SJCRH30 (cell line): ENCODE data around the gene KPNA1. TPM values are rescaled to one million over a fixed set of nuclear protein-coding genes. Genes with fewer than 3 reads are reported as not detected.
"Not testable (repeated sequence)": the region's sequence is repeated elsewhere in the genome, so short reads cannot be mapped to it uniquely, and the experiment has no call there.

Experiments
- DNase-seq, 2 experiments: peaks; one replicate each; pipeline ENCODE4 v3.0.0-alpha.2; 2015 to 2020
- H3K27ac ChIP-seq: fragments of 250-450 bp; sonication (Bioruptor Pico); 2 replicates; pipeline ENCODE4 v1.5.1; 2020; ENCODE audit warnings: mild to moderate bottlenecking, moderate library complexity
- H3K27me3 ChIP-seq: fragments of 250-450 bp; sonication (Bioruptor Pico); 2 replicates; pipeline ENCODE4 v1.5.1; 2020; ENCODE audit warnings: mild to moderate bottlenecking, moderate library complexity
- H3K36me3 ChIP-seq: fragments of 250-450 bp; sonication (Bioruptor Pico); 2 replicates; pipeline ENCODE4 v1.5.1; 2020; ENCODE audit warnings: mild to moderate bottlenecking, moderate library complexity
- H3K4me1 ChIP-seq: fragments of 250-450 bp; sonication (Bioruptor Pico); 2 replicates; pipeline ENCODE4 v1.5.1; 2020; ENCODE audit warnings: mild to moderate bottlenecking, moderate library complexity
- H3K4me3 ChIP-seq: fragments of 250-450 bp; sonication (Bioruptor Pico); 2 replicates; pipeline ENCODE4 v1.5.1; 2020; ENCODE audit warnings: mild to moderate bottlenecking, moderate library complexity
- H3K9me3 ChIP-seq: fragments of 250-450 bp; sonication (Bioruptor Pico); replicated peaks from 2 replicates; pipeline ENCODE4 v1.5.1; 2020; ENCODE audit warnings: mild to moderate bottlenecking, moderate library complexity
- total RNA-seq: library from RNA; depleted of rRNA; stranded (reverse); fragments of >200 nt; shearing (Covaris generic); gene quantifications from 2 replicates; pipeline ENCODE4 v1.2.3, GENCODE V29; 2014

Gene KPNA1
- total RNA-seq, 1 experiment from 2014 or later, result 43.6 TPM

- not testable (repeated sequence) for H3K27me3 ChIP-seq, H3K9me3 ChIP-seq, H3K4me3 ChIP-seq, H3K36me3 ChIP-seq, DNase-seq, H3K27ac ChIP-seq, H3K4me1 ChIP-seq
These were observed 5.8 kb downstream of the KPNA1 start for GRCh38 chr3:122508944-122509343.

- no peaks in the 10 kb centered on the region for H3K9me3 ChIP-seq
- peaks cover 11% of the 10 kb centered on the region for H3K36me3 ChIP-seq
- H3K27ac ChIP-seq, result no peak overlapping the region
- DNase-seq, result no peak
- no peak overlapping the region for H3K4me3 ChIP-seq
- 0 out of 2 replicates have a peak, but pooled peaks cover 5% of the 10 kb centered on the region for H3K4me1 ChIP-seq
- H3K27me3 ChIP-seq, result no peaks in the 10 kb centered on the region
These were observed 6.4 kb downstream of the KPNA1 start for GRCh38 chr3:122508135-122508914.

GRCh38 chr3:122506450-122506849 is 8.3 kb downstream of the KPNA1 start:
- no peaks in the 10 kb centered on the region for H3K27me3 ChIP-seq
- H3K4me1 ChIP-seq, result no peaks in the 10 kb centered on the region; the same call in 1 of the 2 replicates
- no peak for DNase-seq
- peaks cover 7% of the 10 kb centered on the region; the same call in 1 of the 2 replicates for H3K36me3 ChIP-seq
- H3K27ac ChIP-seq, result no peak overlapping the region
- no peaks in the 10 kb centered on the region for H3K9me3 ChIP-seq
- H3K4me3 ChIP-seq, result no peak overlapping the region

- Histone ChIP-seq H3K9me3 (no peaks in the 10 kb centered on the region), H3K27me3 (no peaks in the 10 kb centered on the region)
These were observed 9.1 kb downstream of the KPNA1 start for GRCh38 chr3:122505676-122506075.

GRCh38 chr3:122502941-122503340 is 11.8 kb downstream of the KPNA1 start:
- Histone ChIP-seq H3K27ac (no peak overlapping the region), H3K4me3 (no peak overlapping the region), H3K4me1 (peaks cover 4% of the 10 kb centered on the region; the same call in 1 of the 2 replicates), H3K27me3 (no peaks in the 10 kb centered on the region), H3K36me3 (0 out of 2 replicates have a peak, but pooled peaks cover 4% of the 10 kb centered on the region), H3K9me3 (no peaks in the 10 kb centered on the region; the same call in 1 of the 2 replicates)
- no peak for DNase-seq

More at GRCh38 chr3:122505676-122506075, 9.1 kb downstream of the KPNA1 start:
- no peaks in the 10 kb centered on the region; the same call in 1 of the 2 replicates for H3K4me1 ChIP-seq
- DNase-seq, result no peak
- H3K36me3 ChIP-seq, result peaks cover 7% of the 10 kb centered on the region; the same call in 1 of the 2 replicates
- H3K4me3 ChIP-seq, result no peak overlapping the region
- H3K27ac ChIP-seq, result no peak overlapping the region

GRCh38 chr3:122502139-122502538 is 12.6 kb downstream of the KPNA1 start:
- peaks cover 11% of the 10 kb centered on the region; the same call in 1 of the 2 replicates for H3K4me1 ChIP-seq
- H3K4me3 ChIP-seq, result no peak overlapping the region
- no peak for DNase-seq
- no peak overlapping the region for H3K27ac ChIP-seq
- 0 out of 2 replicates have a peak, but pooled peaks cover 6% of the 10 kb centered on the region for H3K36me3 ChIP-seq
- H3K27me3 ChIP-seq, result no peaks in the 10 kb centered on the region
- H3K9me3 ChIP-seq, result no peaks in the 10 kb centered on the region; the same call in 1 of the 2 replicates

- H3K27me3 ChIP-seq, H3K4me3 ChIP-seq, DNase-seq, H3K27ac ChIP-seq, H3K9me3 ChIP-seq: not testable (repeated sequence)
- H3K4me1 ChIP-seq, result peaks cover 14% of the 10 kb centered on the region; the same call in 1 of the 2 replicates
- H3K36me3 ChIP-seq, result peaks cover 15% of the 10 kb centered on the region
These were observed 13.8 kb downstream of the KPNA1 start for GRCh38 chr3:122500964-122501363.

GRCh38 chr3:122498152-122498551 is 16.6 kb downstream of the KPNA1 start:
- Histone ChIP-seq H3K36me3 (peaks cover 32% of the 10 kb centered on the region), H3K27ac (no peak overlapping the region), H3K4me1 (peaks cover 19% of the 10 kb centered on the region; the same call in 1 of the 2 replicates), H3K27me3 (no peaks in the 10 kb centered on the region), H3K4me3 (no peak overlapping the region), H3K9me3 (no peaks in the 10 kb centered on the region; the same call in 1 of the 2 replicates)
- peak in 1 of 2 experiments; percentile 17 for DNase-seq

- H3K4me1 ChIP-seq, result peaks cover 21% of the 10 kb centered on the region; the same call in 1 of the 2 replicates
- no peaks in the 10 kb centered on the region; the same call in 1 of the 2 replicates for H3K9me3 ChIP-seq
- peak in 1 of 2 experiments; percentile 45 for DNase-seq
- no peak overlapping the region for H3K27ac ChIP-seq
- H3K4me3 ChIP-seq, result no peak overlapping the region
- peaks cover 38% of the 10 kb centered on the region for H3K36me3 ChIP-seq
- no peaks in the 10 kb centered on the region for H3K27me3 ChIP-seq
These were observed 17.3 kb downstream of the KPNA1 start for GRCh38 chr3:122497425-122497824.

GRCh38 chr3:122496508-122496907 is 18.2 kb downstream of the KPNA1 start:
- H3K27ac ChIP-seq, result no peak overlapping the region
- peaks cover 21% of the 10 kb centered on the region; the same call in 1 of the 2 replicates for H3K4me1 ChIP-seq
- peaks cover 39% of the 10 kb centered on the region for H3K36me3 ChIP-seq
- no peak for DNase-seq
- H3K9me3 ChIP-seq, result no peaks in the 10 kb centered on the region; the same call in 1 of the 2 replicates
- H3K27me3 ChIP-seq, result no peaks in the 10 kb centered on the region
- H3K4me3 ChIP-seq, result no peak overlapping the region

- H3K4me1 ChIP-seq, result peaks cover 21% of the 10 kb centered on the region; the same call in 1 of the 2 replicates
- H3K36me3 ChIP-seq, result peaks cover 52% of the 10 kb centered on the region
- H3K27me3 ChIP-seq, result no peaks in the 10 kb centered on the region
- peak; percentile 16 to 61 for DNase-seq
- no peak overlapping the region for H3K4me3 ChIP-seq
- H3K27ac ChIP-seq, result no peak overlapping the region
- no peaks in the 10 kb centered on the region for H3K9me3 ChIP-seq
These were observed 21.4 kb downstream of the KPNA1 start for GRCh38 chr3:122493296-122493695.

- Histone ChIP-seq H3K4me1 (peaks cover 9% of the 10 kb centered on the region; the same call in 1 of the 2 replicates), H3K36me3 (peaks cover 33% of the 10 kb centered on the region), H3K27ac (no peak overlapping the region), H3K4me3 (no peak overlapping the region), H3K27me3 (no peaks in the 10 kb centered on the region), H3K9me3 (no peaks in the 10 kb centered on the region)
- DNase-seq, result no peak
These were observed 26.3 kb downstream of the KPNA1 start for GRCh38 chr3:122488262-122488973.

GRCh38 chr3:122484985-122485384 is 29.8 kb downstream of the KPNA1 start:
- H3K27me3 ChIP-seq, result no peaks in the 10 kb centered on the region

GRCh38 chr3:122481390-122481789 is 33.3 kb downstream of the KPNA1 start:
- Histone ChIP-seq H3K27ac (no peak overlapping the region), H3K36me3 (peaks cover 6% of the 10 kb centered on the region), H3K27me3 (no peaks in the 10 kb centered on the region), H3K4me1 (peaks cover 10% of the 10 kb centered on the region), H3K9me3 (no peaks in the 10 kb centered on the region), H3K4me3 (no peak overlapping the region)
- no peak for DNase-seq

More at GRCh38 chr3:122484985-122485384, 29.8 kb downstream of the KPNA1 start:
- Histone ChIP-seq H3K36me3 (peaks cover 17% of the 10 kb centered on the region), H3K27ac (no peak overlapping the region), H3K4me1 (peaks cover 10% of the 10 kb centered on the region), H3K9me3 (no peaks in the 10 kb centered on the region), H3K4me3 (no peak overlapping the region)
- DNase-seq, result no peak

GRCh38 chr3:122476532-122476931 is 38.2 kb downstream of the KPNA1 start:
- Histone ChIP-seq H3K4me1 (no peaks in the 10 kb centered on the region), H3K36me3 (no peaks in the 10 kb centered on the region; the same call in 1 of the 2 replicates), H3K9me3 (no peaks in the 10 kb centered on the region), H3K27ac (no peak overlapping the region), H3K4me3 (no peak overlapping the region), H3K27me3 (no peaks in the 10 kb centered on the region)
- no peak for DNase-seq
